GM21529 (cell line): Measurements from ENCODE around the gene SRPK2.
"Not testable (repeated sequence)": the region's sequence is repeated elsewhere in the genome, so short reads cannot be mapped to it uniquely, and the experiment has no call there.

Source experiments
- ATAC-seq: cut with Tn5 transposase; IDR thresholded peaks from one replicate; pipeline ENCODE4 v1.9.1; 2021; ENCODE audit not compliant: unreplicated experiment

The SRPK2 gene

DNA sequence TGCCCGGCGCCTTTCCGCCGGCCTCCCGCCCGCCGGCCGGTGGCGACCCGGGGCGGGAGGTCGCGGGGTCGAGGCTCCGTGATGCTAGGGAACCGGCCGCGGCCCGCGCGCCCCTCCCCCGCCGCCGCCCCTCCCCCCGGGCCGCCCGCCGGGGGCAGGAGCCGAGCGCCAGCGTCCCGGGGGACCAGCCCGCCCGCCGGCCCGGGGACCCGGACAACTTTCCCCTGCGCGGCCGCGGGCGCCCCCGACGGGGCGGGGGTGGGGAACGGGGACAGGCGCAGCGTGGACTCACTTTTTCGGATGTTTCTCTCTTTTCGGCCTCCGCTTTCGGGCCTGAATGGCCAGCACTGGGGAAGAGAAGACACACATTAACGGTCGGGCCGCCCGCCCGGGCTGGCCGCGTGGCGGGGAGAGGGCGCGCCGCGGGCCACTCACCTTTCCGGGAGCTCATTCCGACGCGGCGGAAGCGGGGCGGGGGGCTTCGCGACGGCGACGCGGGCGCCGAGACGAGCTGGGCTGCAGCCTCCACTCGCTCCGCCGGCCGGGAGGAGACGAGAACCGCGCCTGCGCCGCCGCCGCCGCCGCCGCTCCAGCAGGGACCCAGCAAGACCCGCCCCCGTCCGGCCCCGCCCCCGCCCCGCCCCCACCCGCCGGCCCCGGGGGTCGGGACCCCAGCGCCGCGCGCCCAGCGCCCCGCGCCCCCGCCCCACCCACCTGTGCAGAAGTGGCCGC lies at the start of gene SRPK2:
TSS of gene SRPK2 (minus strand) at position 566 of the 732 bp plus-strand sequence.
- ATAC-seq, result peak; percentile 76

DNA sequence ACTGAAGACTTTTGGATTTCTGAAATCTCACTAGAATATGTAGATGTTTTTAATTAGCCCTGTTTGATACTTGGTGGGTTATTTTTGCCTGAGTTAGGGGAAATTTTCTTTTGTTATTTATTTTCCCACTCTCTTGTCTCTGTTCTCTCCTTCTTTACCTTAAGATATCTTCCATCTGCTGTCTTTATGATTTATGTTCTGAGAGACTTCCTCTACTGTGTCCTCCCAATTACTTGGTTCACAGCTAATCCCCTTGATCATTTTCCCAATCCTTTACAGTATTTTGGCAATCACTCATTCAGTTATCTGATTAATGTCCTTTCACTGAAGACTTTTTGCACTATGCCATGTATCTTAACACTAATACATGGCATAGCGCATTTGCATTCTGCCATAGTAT lies 49.5 kb upstream of the SRPK2 start:
- no peak for ATAC-seq

DNA sequence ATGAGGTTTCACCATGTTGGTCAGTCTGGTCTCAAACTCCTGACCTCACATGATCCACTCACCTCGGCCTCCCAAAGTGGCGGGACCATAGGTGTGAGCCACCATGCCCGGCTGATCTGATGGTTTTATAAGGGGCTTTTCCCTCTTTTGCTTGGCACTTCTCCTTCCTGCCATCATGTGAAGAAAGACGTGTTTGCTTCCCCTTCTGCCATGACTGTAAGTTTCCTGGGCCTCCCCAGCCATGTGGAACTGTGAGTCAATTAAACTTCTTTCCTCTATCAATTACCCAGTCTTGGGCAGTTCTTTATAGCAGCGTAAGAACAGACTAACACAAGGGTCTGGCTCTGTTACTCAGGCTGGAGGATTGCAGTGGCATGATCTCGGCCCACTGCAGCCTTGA lies 48.6 kb upstream of the SRPK2 start:
- ATAC-seq, result not testable (repeated sequence)

- ATAC-seq, result no peak
These were observed 41.3 kb upstream of the SRPK2 start for GRCh38 chr7:105429746-105430612.

GRCh38 chr7:105426606-105427146 lies 38.0 kb upstream of the SRPK2 start:
- ATAC-seq, result no peak

DNA sequence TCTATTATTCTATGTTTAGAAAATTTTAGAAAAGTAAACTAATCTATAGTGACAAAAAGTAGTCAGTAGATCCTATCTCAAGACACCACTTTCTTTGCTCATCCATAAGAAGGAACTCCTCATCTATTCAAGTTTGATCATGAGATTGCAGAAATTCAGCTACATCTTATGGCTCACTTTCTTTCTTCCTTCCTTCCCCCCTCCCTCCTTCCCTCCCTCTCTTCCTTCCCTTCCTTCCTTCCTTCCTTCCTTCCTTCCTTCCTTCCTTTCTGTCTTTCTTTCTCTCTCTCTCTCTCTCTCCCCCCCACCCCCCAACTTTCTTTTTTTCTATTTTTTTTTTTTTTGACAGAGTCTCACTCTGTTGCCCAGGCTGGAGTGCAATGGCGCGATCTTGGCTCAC lies 35.3 kb upstream of the SRPK2 start:
- ATAC-seq, result no peak

GRCh38 chr7:105413887-105414437 lies 25.2 kb upstream of the SRPK2 start:
- no peak for ATAC-seq

DNA sequence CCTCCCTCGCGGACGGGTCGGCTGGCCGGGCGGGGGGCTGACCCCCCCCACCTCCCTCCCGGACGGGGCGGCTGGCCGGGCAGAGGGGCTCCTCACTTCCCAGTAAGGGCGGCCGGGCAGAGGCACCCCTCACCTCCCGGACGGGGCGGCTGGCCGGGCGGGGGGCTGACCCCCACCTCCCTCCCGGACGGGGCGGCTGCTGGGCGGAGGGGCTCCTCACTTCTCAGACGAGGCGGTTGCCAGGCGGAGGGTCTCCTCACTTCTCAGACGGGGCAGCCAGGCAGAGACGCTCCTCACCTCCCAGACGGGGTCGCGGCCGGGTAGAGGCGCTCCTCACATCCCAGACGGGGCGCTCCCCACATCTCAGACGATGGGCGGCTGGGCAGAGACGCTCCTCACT lies 22.1 kb upstream of the SRPK2 start:
- not testable (repeated sequence) for ATAC-seq

DNA sequence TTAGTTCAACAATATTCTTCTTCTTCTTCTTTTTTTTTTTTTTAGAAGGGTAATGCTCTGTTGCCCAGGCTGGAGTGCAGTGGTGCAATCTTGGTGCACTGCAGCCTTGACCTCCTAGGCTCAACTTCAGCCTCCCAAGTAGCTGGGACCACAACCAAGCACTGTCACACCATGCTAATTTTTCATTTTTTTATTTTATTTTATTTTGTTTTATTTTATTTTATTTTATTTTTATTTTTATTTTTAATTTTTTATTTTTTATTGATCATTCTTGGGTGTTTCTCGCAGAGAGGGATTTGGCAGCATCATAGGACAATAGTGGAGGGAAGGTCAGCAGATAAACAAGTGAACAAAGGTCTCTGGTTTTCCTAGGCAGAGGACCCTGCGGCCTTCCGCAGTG lies 21.1 kb upstream of the SRPK2 start:
- not testable (repeated sequence) for ATAC-seq

GRCh38 chr7:105408791-105409410 lies 20.2 kb upstream of the SRPK2 start:
- ATAC-seq, result no peak

GRCh38 chr7:105403128-105403527 lies 14.4 kb upstream of the SRPK2 start:
- no peak for ATAC-seq

DNA sequence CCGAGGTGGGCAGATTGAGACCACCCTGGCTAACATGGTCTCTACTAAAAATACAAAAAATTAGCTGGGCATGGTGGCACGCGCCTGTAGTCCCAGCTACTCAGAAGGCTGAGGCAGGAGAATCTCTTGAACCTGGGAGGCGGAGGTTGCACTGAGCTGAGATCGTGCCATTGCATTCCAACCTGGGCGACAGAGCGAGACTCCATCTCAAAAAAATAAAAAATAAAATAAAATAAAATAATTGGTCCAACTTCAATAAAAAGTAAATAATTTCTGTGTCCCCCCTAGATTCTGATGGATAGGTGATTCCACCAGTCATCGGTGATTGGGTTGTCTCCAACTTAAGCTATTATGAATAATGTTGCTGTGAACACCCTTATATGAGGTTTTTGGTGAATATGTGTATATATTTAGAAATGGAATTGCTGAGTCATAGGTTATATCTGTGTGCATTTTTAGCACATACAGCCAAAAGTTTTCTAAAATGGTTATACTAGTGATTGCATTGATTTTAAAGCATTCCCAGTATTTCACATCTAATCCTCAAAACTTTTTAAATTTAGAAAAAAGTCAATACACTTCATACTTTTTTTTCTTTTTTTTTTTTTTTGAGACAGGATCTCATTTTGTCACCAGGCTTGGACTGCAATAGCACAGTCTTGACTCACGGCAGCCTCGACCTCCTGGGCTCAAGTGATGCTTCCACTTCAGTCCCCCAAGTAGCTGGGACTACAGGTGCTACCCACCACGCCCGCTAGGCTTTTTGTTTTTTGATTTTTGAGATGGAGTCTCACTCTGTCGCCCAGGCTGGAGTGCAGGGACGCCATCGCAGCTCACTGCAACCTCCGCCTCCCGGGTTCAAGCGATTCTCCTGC lies 13.7 kb upstream of the SRPK2 start:
- ATAC-seq, result no peak

GRCh38 chr7:105399043-105399725 lies 10.5 kb upstream of the SRPK2 start:
- ATAC-seq, result no peak

DNA sequence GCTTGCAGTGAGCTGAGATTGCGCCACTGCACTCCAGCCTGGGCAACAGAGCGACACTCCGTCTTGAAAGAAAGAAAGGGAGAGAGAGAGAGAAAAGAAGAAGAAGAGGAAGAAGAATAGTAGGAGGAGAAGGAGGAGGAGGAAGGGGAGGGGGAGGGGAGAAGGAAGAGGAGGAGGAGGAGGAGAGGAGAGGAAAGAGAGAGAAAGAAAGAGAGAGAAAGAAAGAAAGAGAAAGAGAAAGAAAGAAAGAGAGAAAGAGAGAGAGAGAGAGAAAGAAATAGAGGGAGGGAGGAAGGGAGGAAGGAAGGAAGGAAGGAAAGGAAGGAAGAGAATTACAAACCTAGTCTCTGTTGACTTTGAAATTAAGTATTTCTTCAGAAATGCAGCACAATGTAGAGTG lies 7.8 kb upstream of the SRPK2 start:
- ATAC-seq, result no peak

- no peak for ATAC-seq
These were observed 2.7 kb upstream of the SRPK2 start for GRCh38 chr7:105391429-105391828.

DNA sequence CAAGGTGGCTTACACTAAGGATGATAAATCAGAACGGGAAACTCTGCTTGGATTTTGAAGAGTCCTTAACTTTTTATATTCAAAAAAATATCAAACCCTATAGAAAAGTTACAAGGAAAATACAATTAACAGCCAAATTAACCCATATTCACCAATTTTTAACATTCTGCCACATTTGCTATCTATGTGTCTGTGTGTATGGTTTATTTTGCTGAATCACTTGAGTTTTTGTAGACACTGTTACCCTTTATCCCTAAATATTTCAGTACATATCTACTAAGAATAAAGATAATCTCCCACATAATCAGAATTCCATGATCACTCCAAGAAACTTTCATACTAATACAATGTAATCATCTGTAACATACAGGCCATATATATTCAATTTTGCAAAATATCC lies 1.2 kb upstream of the SRPK2 start:
- no peak for ATAC-seq

GRCh38 chr7:105389088-105389650 lies 448 bp upstream of the SRPK2 start:
- peak; percentile 28 for ATAC-seq

DNA sequence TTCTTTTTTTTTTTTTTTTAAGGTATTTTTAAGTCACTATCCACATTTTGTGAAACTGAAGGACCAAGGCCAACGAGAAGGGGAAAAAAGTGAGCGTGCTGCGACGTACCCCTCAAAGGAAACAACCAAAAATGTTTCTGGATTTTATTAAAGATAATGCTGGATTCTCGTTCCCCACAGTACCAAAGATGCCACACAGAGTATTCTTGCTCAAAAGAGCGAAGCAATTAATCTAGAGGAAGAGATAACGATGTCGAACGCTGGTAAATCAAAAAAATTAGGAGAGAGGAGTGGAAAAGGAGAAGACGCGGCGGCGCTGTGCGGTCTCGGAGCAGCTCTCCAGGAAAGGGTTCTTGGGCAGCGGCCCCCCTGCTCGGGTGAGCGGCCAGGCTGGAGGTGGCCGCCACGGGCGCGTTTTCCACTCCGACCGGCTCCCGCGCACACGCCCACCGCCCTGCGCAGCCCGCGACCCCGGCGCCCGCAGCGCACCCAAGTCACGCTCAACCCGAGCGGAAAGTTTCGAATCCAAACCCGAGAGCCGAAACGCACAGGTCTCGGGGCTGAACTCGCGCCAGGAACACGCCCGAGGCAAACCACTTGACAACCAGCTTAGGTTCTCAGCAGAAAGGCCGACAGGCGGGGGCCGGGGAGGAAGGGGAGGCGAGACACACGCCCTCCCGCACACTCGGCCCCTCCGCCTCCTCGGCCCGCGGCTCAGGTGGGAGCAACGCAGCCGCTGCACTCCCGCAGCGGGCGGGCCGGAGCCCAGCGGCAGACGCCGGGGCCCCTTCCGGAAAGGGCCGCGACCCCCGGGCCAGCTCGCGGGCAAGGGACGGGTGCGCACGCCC lies 989 bp downstream of the SRPK2 start:
- peak; percentile 43 for ATAC-seq
